ENCODE results near the gene BTBD6.
A peak's percentile ranks its signal among the peaks of the same experiment; 100 is the strongest.

Gene BTBD6

GRCh38 chr14:105248368-105249181, at the start of gene BTBD6:
Gene BTBD6 (plus strand): TSS chr14:105248533. CDS start chr14:105248712, 179 bp downstream.
- H3K4me3 ChIP-seq (replicated peaks; ENCODE audit: low read depth, low read length) = peak within 1 kb of the TSS; percentile 63
- H3K36me3 ChIP-seq (ENCODE audit: control insufficient read depth, insufficient read depth, low read length) = peaks cover 14% of the 10 kb centered on the region
- DNase-seq (ENCODE audit: extremely low read depth, insufficient read length) = peak; percentile 93
- H3K27me3 ChIP-seq (replicated peaks; ENCODE audit: control insufficient read depth, insufficient read depth, low read length) = no peaks in the 10 kb centered on the region
- TF ChIP-seq CTCF (IDR thresholded peaks at IDR 0.05; ENCODE audit: insufficient read depth, low read length, poor library complexity, severe bottlenecking) = no peak

GRCh38 chr14:105198588-105198987, 49.7 kb upstream of the BTBD6 start:
- H3K4me3 ChIP-seq (replicated peaks; ENCODE audit: low read depth, low read length) = no peak overlapping the region
- H3K27me3 ChIP-seq (replicated peaks; ENCODE audit: control insufficient read depth, insufficient read depth, low read length) = no peaks in the 10 kb centered on the region; the same call in 1 of the 2 replicates
- DNase-seq (ENCODE audit: extremely low read depth, insufficient read length) = no peak
- H3K36me3 ChIP-seq (ENCODE audit: control insufficient read depth, insufficient read depth, low read length) = no peaks in the 10 kb centered on the region
- TF ChIP-seq CTCF (IDR thresholded peaks at IDR 0.05; ENCODE audit: insufficient read depth, low read length, poor library complexity, severe bottlenecking) = no peak

- H3K36me3 ChIP-seq (ENCODE audit: control insufficient read depth, insufficient read depth, low read length) = no peaks in the 10 kb centered on the region
- H3K27me3 ChIP-seq (replicated peaks; ENCODE audit: control insufficient read depth, insufficient read depth, low read length) = no peaks in the 10 kb centered on the region; the same call in 1 of the 2 replicates
- no peak for DNase-seq (ENCODE audit: extremely low read depth, insufficient read length)
- H3K4me3 ChIP-seq (replicated peaks; ENCODE audit: low read depth, low read length) = no peak overlapping the region
- no peak for TF ChIP-seq CTCF (IDR thresholded peaks at IDR 0.05; ENCODE audit: insufficient read depth, low read length, poor library complexity, severe bottlenecking)
These were observed 49.2 kb upstream of the BTBD6 start for GRCh38 chr14:105199093-105199492.

- TF ChIP-seq CTCF (IDR thresholded peaks at IDR 0.05; ENCODE audit: insufficient read depth, low read length, poor library complexity, severe bottlenecking) = peak; percentile 44
- no peak for DNase-seq (ENCODE audit: extremely low read depth, insufficient read length)
- no peaks in the 10 kb centered on the region for H3K36me3 ChIP-seq (ENCODE audit: control insufficient read depth, insufficient read depth, low read length)
These were observed 48.3 kb upstream of the BTBD6 start for GRCh38 chr14:105200074-105200473.

GRCh38 chr14:105200641-105201040, 47.7 kb upstream of the BTBD6 start:
- no peak for TF ChIP-seq CTCF (IDR thresholded peaks at IDR 0.05; ENCODE audit: insufficient read depth, low read length, poor library complexity, severe bottlenecking)

More at GRCh38 chr14:105200074-105200473, 48.3 kb upstream of the BTBD6 start:
- H3K27me3 ChIP-seq (replicated peaks; ENCODE audit: control insufficient read depth, insufficient read depth, low read length) = no peaks in the 10 kb centered on the region; the same call in 1 of the 2 replicates
- H3K4me3 ChIP-seq (replicated peaks; ENCODE audit: low read depth, low read length) = no peak overlapping the region

More at GRCh38 chr14:105200641-105201040, 47.7 kb upstream of the BTBD6 start:
- Histone ChIP-seq H3K36me3 (ENCODE audit: control insufficient read depth, insufficient read depth, low read length) (no peaks in the 10 kb centered on the region), H3K27me3 (replicated peaks; ENCODE audit: control insufficient read depth, insufficient read depth, low read length) (no peaks in the 10 kb centered on the region; the same call in 1 of the 2 replicates), H3K4me3 (replicated peaks; ENCODE audit: low read depth, low read length) (no peak overlapping the region)
- DNase-seq (ENCODE audit: extremely low read depth, insufficient read length) = no peak

All from GM06990 (cell line).